Prostate gland (tissue), 2 donors: ENCODE results near the gene CEP41. TPM values are rescaled to one million over a fixed set of nuclear protein-coding genes. Genes with fewer than 3 reads are reported as not detected.

Experiments
- DNase-seq: peaks from one replicate; pipeline ENCODE4 v3.0.0-alpha.2; 2019; ENCODE audit warnings: low spot score
- H3K27ac ChIP-seq, 2 donors: fragments of 200-600 bp; sonication (generic); 2 replicates each; pipeline ENCODE4 v1.5.1; 2017 to 2019
- H3K27me3 ChIP-seq: fragments of 200-600 bp; sonication (generic); replicated peaks from 2 replicates; pipeline ENCODE4 v1.5.1; 2019; ENCODE audit not compliant: insufficient read depth
- H3K36me3 ChIP-seq, 2 donors: fragments of 200-600 bp; sonication (generic); 1 replicate in 1 of 2; 2 replicates in 1 of 2; pipeline versions ENCODE4 v1.5.1 to v1.8.1; 2017 to 2019
- H3K4me1 ChIP-seq: fragments of 200-600 bp; sonication (generic); replicated peaks from 2 replicates; pipeline ENCODE4 v1.5.1; 2019
- H3K4me3 ChIP-seq, 2 donors: fragments of 200-600 bp; sonication (generic); 2 replicates each; pipeline ENCODE4 v1.5.1; 2017 to 2019
- H3K9me3 ChIP-seq: fragments of 200-600 bp; sonication (generic); 2 replicates; pipeline ENCODE4 v1.5.1; 2017
- POLR2A ChIP-seq: fragments of 450-650 bp; IDR thresholded peaks from one replicate; pipeline ENCODE4 v1.6.1; 2016; ENCODE audit warnings: antibody characterized with exemption, mild to moderate bottlenecking
- POLR2AphosphoS5 ChIP-seq: sonication (generic); formaldehyde crosslinking; IDR thresholded peaks from one replicate; pipeline ENCODE4 v1.6.1; 2017; ENCODE audit warnings: antibody characterized with exemption
- WGBS: methylation state at CpG from one replicate; pipeline ENCODE4 v1.1.5; 2018; 5-methylcytosine and 5-hydroxymethylcytosine counted together
- intact Hi-C: fragments of 100-400 bp; cut with DNase I; formaldehyde crosslinking; loops from one replicate; pipeline ENCODE4 v1.14.2; 2022
- total RNA-seq, 2 donors: library from RNA; depleted of rRNA; stranded (reverse); fragments of >200 nt; gene quantifications; one replicate each; pipeline ENCODE4 v1.1.0, GENCODE V29; 2016
- TF ChIP-seq, protein P1 (sequence below), 4 experiments: fragments of 200-600 bp in 2 of 4; fragments of 450-650 bp in 2 of 4; sonication (generic) in 2 of 4; IDR thresholded peaks; 1 replicate in 3 of 4; 2 replicates in 1 of 4; pipeline ENCODE4 v1.5.1; 2016 to 2019; ENCODE audit warnings: antibody characterized with exemption in 4 of 4, mild to moderate bottlenecking in 2 of 4, moderate library complexity in 2 of 4

The CEP41 gene
- total RNA-seq, 2 donors from 2014 or later: 6.6 to 16.2 TPM

DNA sequence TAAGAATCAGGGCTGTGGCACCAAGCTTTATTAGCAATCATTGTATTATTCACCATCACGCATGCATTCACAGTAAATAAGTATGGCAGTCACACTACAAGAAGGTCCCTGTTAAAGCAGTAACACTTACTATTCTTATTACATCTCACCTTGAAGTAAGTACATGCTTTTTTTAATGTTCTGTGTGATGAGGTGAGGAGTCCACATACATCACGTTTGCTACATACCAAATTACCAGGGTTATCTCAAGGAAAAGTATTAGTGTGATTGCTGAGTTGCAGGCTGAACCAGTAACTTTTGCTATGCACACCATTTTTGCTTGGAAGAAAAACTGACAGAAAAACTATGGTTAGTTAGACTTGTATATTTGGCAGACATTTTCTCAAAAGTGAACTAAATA, 35.8 kb downstream of the CEP41 start:
- no peaks in the 10 kb centered on the region for H3K27me3 ChIP-seq
- intact Hi-C loops: no loop called here
- WGBS: 92% methylated on average over 2 of the region's 2 CpGs
- H3K9me3 ChIP-seq: no peaks in the 10 kb centered on the region
- H3K4me3 ChIP-seq: no peak overlapping the region
- H3K27ac ChIP-seq: no peak overlapping the region
- DNase-seq: no peak
- TF ChIP-seq POLR2AphosphoS5 (no peak), POLR2A (no peak)
- TF ChIP-seq, protein P1, sequence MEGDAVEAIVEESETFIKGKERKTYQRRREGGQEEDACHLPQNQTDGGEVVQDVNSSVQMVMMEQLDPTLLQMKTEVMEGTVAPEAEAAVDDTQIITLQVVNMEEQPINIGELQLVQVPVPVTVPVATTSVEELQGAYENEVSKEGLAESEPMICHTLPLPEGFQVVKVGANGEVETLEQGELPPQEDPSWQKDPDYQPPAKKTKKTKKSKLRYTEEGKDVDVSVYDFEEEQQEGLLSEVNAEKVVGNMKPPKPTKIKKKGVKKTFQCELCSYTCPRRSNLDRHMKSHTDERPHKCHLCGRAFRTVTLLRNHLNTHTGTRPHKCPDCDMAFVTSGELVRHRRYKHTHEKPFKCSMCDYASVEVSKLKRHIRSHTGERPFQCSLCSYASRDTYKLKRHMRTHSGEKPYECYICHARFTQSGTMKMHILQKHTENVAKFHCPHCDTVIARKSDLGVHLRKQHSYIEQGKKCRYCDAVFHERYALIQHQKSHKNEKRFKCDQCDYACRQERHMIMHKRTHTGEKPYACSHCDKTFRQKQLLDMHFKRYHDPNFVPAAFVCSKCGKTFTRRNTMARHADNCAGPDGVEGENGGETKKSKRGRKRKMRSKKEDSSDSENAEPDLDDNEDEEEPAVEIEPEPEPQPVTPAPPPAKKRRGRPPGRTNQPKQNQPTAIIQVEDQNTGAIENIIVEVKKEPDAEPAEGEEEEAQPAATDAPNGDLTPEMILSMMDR (IDR thresholded peaks at IDR 0.05): no peak
- no peaks in the 10 kb centered on the region for H3K36me3 ChIP-seq
- no peaks in the 10 kb centered on the region for H3K4me1 ChIP-seq

DNA sequence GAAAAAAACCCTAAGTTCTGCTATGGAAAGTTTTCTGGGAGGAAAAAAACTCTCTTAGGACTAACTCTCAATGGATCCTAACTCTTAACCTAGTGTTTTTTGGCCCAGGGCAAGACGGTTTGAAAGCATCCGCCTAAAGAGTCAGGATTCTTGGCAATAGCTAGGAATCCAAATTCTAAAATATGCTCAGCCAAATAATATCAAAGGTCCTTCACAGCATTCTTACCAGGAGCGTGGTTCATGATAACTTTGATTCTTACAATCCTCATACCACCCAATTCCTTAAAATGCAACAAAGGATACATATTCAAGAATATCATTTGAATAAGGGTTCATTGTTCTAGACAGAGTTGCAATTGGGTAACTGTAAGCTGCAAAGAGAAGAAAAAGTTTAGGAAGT, 39.2 kb downstream of the CEP41 start:
- Histone ChIP-seq H3K27me3 (no peaks in the 10 kb centered on the region), H3K4me3 (no peak overlapping the region), H3K4me1 (no peaks in the 10 kb centered on the region), H3K36me3 (no peaks in the 10 kb centered on the region), H3K27ac (no peak overlapping the region), H3K9me3 (no peaks in the 10 kb centered on the region)
- WGBS: 91% methylated on average over 3 of the region's 3 CpGs
- intact Hi-C loops: no loop called here
- no peak for DNase-seq
- no peak for TF ChIP-seq POLR2AphosphoS5
- TF ChIP-seq POLR2A: no peak
- TF ChIP-seq, protein P1 (IDR thresholded peaks at IDR 0.05): no peak

DNA sequence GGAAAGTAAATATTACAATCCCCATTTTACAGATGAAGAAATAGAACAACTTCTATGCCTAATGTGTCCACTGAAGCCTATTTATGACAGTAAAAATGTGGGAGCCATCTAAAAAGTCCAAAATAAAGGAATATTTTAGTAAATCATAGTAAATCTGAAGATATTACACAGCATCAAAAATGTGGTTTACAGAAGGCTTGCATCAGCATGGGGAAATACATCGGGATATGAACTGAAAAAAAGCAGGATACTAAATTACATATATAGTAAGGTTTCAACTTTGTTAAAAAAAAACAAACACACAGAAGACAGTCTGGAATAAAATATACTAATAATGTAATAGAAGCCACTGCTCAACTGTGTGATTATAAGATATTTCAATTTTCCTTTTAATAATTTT, 39.7 kb downstream of the CEP41 start:
- WGBS: 94% methylated on average over 1 of the region's 1 CpG

DNA sequence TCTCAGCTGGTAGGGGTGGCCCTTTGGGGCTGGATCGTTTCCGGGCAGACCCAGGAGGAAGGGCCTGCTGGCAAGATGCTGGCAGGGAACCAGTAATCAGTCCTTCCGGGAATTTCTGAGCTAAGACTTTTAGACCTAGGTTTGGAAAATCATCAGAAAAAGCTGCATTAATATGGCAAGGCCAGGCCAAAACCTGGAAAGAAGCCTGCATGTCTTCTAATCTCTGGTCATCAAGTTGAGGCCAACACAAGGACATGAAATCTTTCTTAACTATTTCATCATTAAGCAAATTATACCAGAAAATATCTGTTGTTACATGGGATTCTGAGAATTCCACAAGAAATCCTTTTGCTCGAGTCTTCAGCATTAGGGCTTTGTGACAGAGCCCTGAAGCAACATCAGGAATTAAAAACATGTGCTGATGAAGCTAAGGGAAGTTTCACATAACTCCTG, 40.7 kb downstream of the CEP41 start:
- H3K27ac ChIP-seq: no peak overlapping the region
- intact Hi-C loops: no loop called here

More for the DNA sequence above, 39.7 kb downstream of the CEP41 start:
- no peak for TF ChIP-seq POLR2A
- TF ChIP-seq, protein P1 (IDR thresholded peaks at IDR 0.05): no peak
- no peak for TF ChIP-seq POLR2AphosphoS5
- Histone ChIP-seq H3K9me3 (no peaks in the 10 kb centered on the region), H3K4me3 (no peak overlapping the region), H3K4me1 (no peaks in the 10 kb centered on the region), H3K27ac (no peak overlapping the region), H3K27me3 (no peaks in the 10 kb centered on the region), H3K36me3 (no peaks in the 10 kb centered on the region)
- intact Hi-C loops: no loop called here
- DNase-seq: no peak

DNA sequence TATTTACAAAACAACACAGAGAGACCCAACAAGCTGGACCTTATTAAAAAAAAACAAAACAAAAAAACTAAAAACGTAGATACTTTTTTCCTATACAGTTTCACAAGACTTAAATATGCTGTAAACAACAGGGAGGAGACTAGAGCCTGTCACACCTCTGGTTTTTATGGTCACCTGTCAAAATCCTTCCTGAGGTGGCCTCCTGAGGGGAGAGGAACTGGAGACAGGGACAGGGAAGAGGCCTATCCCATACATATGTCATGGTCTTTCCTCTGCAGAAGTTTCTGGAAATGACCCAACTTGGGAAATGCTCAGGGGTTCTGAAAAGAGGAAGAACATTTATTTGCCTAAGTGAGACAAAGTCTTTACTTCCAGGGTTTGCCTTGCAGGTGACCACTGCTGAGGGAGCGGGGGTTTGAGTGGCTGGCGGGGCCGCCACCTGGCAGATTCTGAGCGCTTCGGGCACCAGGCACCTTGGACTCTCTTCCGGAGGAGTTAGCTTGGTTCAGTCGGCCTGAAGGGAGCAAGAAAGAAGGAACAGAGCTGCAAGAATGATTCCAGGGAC, 42.2 kb downstream of the CEP41 start:
- no peaks in the 10 kb centered on the region for H3K36me3 ChIP-seq
- intact Hi-C loops: no loop called here
- 61% methylated on average over 8 of the region's 8 CpGs for WGBS
- no peak overlapping the region for H3K27ac ChIP-seq
- no peaks in the 10 kb centered on the region for H3K9me3 ChIP-seq
- DNase-seq: no peak
- H3K27me3 ChIP-seq: no peaks in the 10 kb centered on the region
- H3K4me1 ChIP-seq: no peaks in the 10 kb centered on the region
- TF ChIP-seq, protein P1 (IDR thresholded peaks at IDR 0.05): no peak
- TF ChIP-seq POLR2A (no peak), POLR2AphosphoS5 (no peak)
- no peak overlapping the region for H3K4me3 ChIP-seq

More for the DNA sequence above, 40.7 kb downstream of the CEP41 start:
- no peaks in the 10 kb centered on the region for H3K27me3 ChIP-seq
- 60% methylated on average over 4 of the region's 4 CpGs for WGBS
- H3K4me1 ChIP-seq: no peaks in the 10 kb centered on the region
- no peaks in the 10 kb centered on the region for H3K9me3 ChIP-seq
- no peak overlapping the region for H3K4me3 ChIP-seq
- H3K36me3 ChIP-seq: no peaks in the 10 kb centered on the region
- DNase-seq: no peak
- TF ChIP-seq, protein P1 (IDR thresholded peaks at IDR 0.05): no peak
- TF ChIP-seq POLR2A (no peak), POLR2AphosphoS5 (no peak)
